ENCODE measurements around the gene RIPOR2. TPM values are rescaled to one million over a fixed set of nuclear protein-coding genes. Genes with fewer than 3 reads are reported as not detected.

The RIPOR2 gene
- total RNA-seq, 1 donor = 5.2 TPM

GRCh38 chr6:24899997-24900325 is 35.8 kb downstream of the RIPOR2 start:
- no peak for DNase-seq (ENCODE audit: low read depth)
- H3K4me3 ChIP-seq (ENCODE audit: low read depth, low read length) = no peak overlapping the region
- TF ChIP-seq CTCF (IDR thresholded peaks at IDR 0.05; ENCODE audit: insufficient read depth, low read depth, low read length) = no peak

- H3K4me3 ChIP-seq (ENCODE audit: low read depth, low read length) = no peak overlapping the region
- TF ChIP-seq CTCF (IDR thresholded peaks at IDR 0.05; ENCODE audit: insufficient read depth, low read depth, low read length) = no peak
- DNase-seq (ENCODE audit: low read depth) = no peak
Measured at GRCh38 chr6:24899136-24899996, 36.4 kb downstream of the RIPOR2 start.

- H3K4me3 ChIP-seq (ENCODE audit: low read depth, low read length) = no peak overlapping the region
- no peak for TF ChIP-seq CTCF (IDR thresholded peaks at IDR 0.05; ENCODE audit: insufficient read depth, low read depth, low read length)
- DNase-seq (ENCODE audit: low read depth) = no peak
Measured at GRCh38 chr6:24898676-24899075, 37.1 kb downstream of the RIPOR2 start.

GRCh38 chr6:24897186-24897585 is 38.6 kb downstream of the RIPOR2 start:
- H3K4me3 ChIP-seq (ENCODE audit: low read depth, low read length) = no peak overlapping the region
- no peak for TF ChIP-seq CTCF (IDR thresholded peaks at IDR 0.05; ENCODE audit: insufficient read depth, low read depth, low read length)
- DNase-seq (ENCODE audit: low read depth) = no peak

GRCh38 chr6:24893342-24893850 is 42.4 kb downstream of the RIPOR2 start:
- TF ChIP-seq CTCF (IDR thresholded peaks at IDR 0.05; ENCODE audit: insufficient read depth, low read depth, low read length) = no peak

GRCh38 chr6:24891004-24891403 is 44.8 kb downstream of the RIPOR2 start:
- DNase-seq (ENCODE audit: low read depth) = peak; percentile 34
- no peak for TF ChIP-seq CTCF (IDR thresholded peaks at IDR 0.05; ENCODE audit: insufficient read depth, low read depth, low read length)
- no peak overlapping the region for H3K4me3 ChIP-seq (ENCODE audit: low read depth, low read length)

More at GRCh38 chr6:24893342-24893850, 42.4 kb downstream of the RIPOR2 start:
- no peak for DNase-seq (ENCODE audit: low read depth)
- H3K4me3 ChIP-seq (ENCODE audit: low read depth, low read length) = no peak overlapping the region
